ENCODE measurements around the gene EGFR. TPM values are rescaled to one million over a fixed set of nuclear protein-coding genes. Genes with fewer than 3 reads are reported as not detected.
A peak's percentile ranks its signal among the peaks of the same experiment; 100 is the strongest.

The EGFR gene
- total RNA-seq, 4 donors from 2014 or later = 79.3 to 125 (median 110) TPM

GRCh38 chr7:55006499-55006898, 12.3 kb upstream of the EGFR start:
- DNase-seq (ENCODE audit: extremely low spot score) = peak; percentile 68
- intact Hi-C loops (cut with DNase I) = no loop called here
- Histone ChIP-seq H3K4me3 (no peak overlapping the region), H3K27ac (replicated peaks in 1 of 4) (no peak overlapping the region), H3K27me3 (peaks cover 0 to 10% (median 0%) of the 10 kb centered on the region in 4 donors), H3K9me3 (no peaks in the 10 kb centered on the region), H3K36me3 (no peaks in the 10 kb centered on the region), H3K4me1 (no peaks in the 10 kb centered on the region)
- WGBS = 80% methylated on average over 11 of the region's 11 CpGs
- TF ChIP-seq POLR2AphosphoS5 (IDR thresholded peaks at IDR 0.05) = no peak
- TF ChIP-seq EP300 (IDR thresholded peaks at IDR 0.05) = no peak
- TF ChIP-seq CTCF (IDR thresholded peaks at IDR 0.05) = no peak
- no peak for TF ChIP-seq POLR2A (IDR thresholded peaks at IDR 0.05; ENCODE audit: low read depth)

- no peak overlapping the region for H3K27ac ChIP-seq (replicated peaks in 1 of 4)
- H3K27me3 ChIP-seq = no peaks in the 10 kb centered on the region
- TF ChIP-seq EP300 (IDR thresholded peaks at IDR 0.05) (no peak), POLR2A (IDR thresholded peaks at IDR 0.05; ENCODE audit: low read depth) (no peak), CTCF (IDR thresholded peaks at IDR 0.05) (no peak), POLR2AphosphoS5 (IDR thresholded peaks at IDR 0.05) (no peak)
- WGBS = 94% methylated on average over 1 of the region's 1 CpG
- peaks cover 10 to 13% (median 12%) of the 10 kb centered on the region in 4 donors for H3K4me1 ChIP-seq
- intact Hi-C loops (cut with DNase I) = loop anchor here (10.0 kb wide), 2 partner anchors 79 to 181 kb away; no protein-coding TSS in a partner anchor
- H3K4me3 ChIP-seq = no peak overlapping the region
- H3K36me3 ChIP-seq = no peaks in the 10 kb centered on the region
- no peak for DNase-seq (ENCODE audit: extremely low spot score)
- H3K9me3 ChIP-seq = no peaks in the 10 kb centered on the region
Measured at GRCh38 chr7:55013851-55014250, 5.0 kb upstream of the EGFR start.

- H3K27ac ChIP-seq (replicated peaks in 1 of 4) = no peak overlapping the region
- H3K36me3 ChIP-seq = no peaks in the 10 kb centered on the region
- H3K4me3 ChIP-seq = no peak overlapping the region
- no peak for TF ChIP-seq POLR2AphosphoS5 (IDR thresholded peaks at IDR 0.05)
- TF ChIP-seq EP300 (IDR thresholded peaks at IDR 0.05) = no peak
- no peak for TF ChIP-seq POLR2A (IDR thresholded peaks at IDR 0.05; ENCODE audit: low read depth)
- TF ChIP-seq CTCF (IDR thresholded peaks at IDR 0.05) = no peak
- peaks cover 0 to 11% (median 0%) of the 10 kb centered on the region in 4 donors for H3K27me3 ChIP-seq
- no peak for DNase-seq (ENCODE audit: extremely low spot score)
- intact Hi-C loops (cut with DNase I) = loop anchor here (5.0 to 10.0 kb wide), 3 partner anchors 81 to 234 kb away; no protein-coding TSS in a partner anchor
- peaks cover 16 to 21% (median 19%) of the 10 kb centered on the region in 4 donors for H3K4me1 ChIP-seq
- WGBS = 82% methylated on average over 5 of the region's 5 CpGs
- no peaks in the 10 kb centered on the region for H3K9me3 ChIP-seq
Measured at GRCh38 chr7:55016061-55016745, 2.6 kb upstream of the EGFR start.

GRCh38 chr7:55016746-55017090, 2.1 kb upstream of the EGFR start:
- Histone ChIP-seq H3K4me1 (peaks cover 18 to 26% (median 25%) of the 10 kb centered on the region in 4 donors), H3K4me3 (no peak overlapping the region), H3K27ac (replicated peaks in 1 of 4) (no peak overlapping the region), H3K27me3 (peaks cover 0 to 11% (median 0%) of the 10 kb centered on the region in 4 donors), H3K36me3 (no peaks in the 10 kb centered on the region), H3K9me3 (no peaks in the 10 kb centered on the region)
- 83% methylated on average over 3 of the region's 3 CpGs for WGBS
- DNase-seq (ENCODE audit: extremely low spot score) = peak; percentile 91
- intact Hi-C loops (cut with DNase I) = loop anchor here (5.0 to 10.0 kb wide), 3 partner anchors 82 to 234 kb away; no protein-coding TSS in a partner anchor
- no peak for TF ChIP-seq POLR2A (IDR thresholded peaks at IDR 0.05; ENCODE audit: low read depth)

GRCh38 chr7:55017841-55018240, 976 bp upstream of the EGFR start:
- intact Hi-C loops (cut with DNase I) = loop anchor here (2.0 to 10.0 kb wide), 4 partner anchors 83 to 237 kb away; no protein-coding TSS in a partner anchor
- H3K27me3 ChIP-seq = peaks cover 0 to 11% (median 0%) of the 10 kb centered on the region in 4 donors
- no peaks in the 10 kb centered on the region for H3K9me3 ChIP-seq
- no peaks in the 10 kb centered on the region for H3K36me3 ChIP-seq
- H3K4me1 ChIP-seq = peaks cover 18 to 37% (median 35%) of the 10 kb centered on the region in 4 donors
- WGBS = 60% methylated on average over 6 of the region's 6 CpGs
- DNase-seq (ENCODE audit: extremely low spot score) = peak; percentile 88
- peak overlapping the region; percentile 91 to 98 (median 96) for H3K4me3 ChIP-seq
- H3K27ac ChIP-seq (replicated peaks in 1 of 4) = peak overlapping the region; percentile 97 to 99 (median 99)
- TF ChIP-seq POLR2AphosphoS5 (IDR thresholded peaks at IDR 0.05) (no peak), EP300 (IDR thresholded peaks at IDR 0.05) (no peak), POLR2A (IDR thresholded peaks at IDR 0.05; ENCODE audit: low read depth) (no peak), CTCF (IDR thresholded peaks at IDR 0.05) (no peak)

Measured in esophagus muscularis mucosa (tissue), 4 donors.